Activated gamma-delta T cell treated with Interleukin-2 at 50 U/mL for 16 hours (primary cell): Measurements from ENCODE around the gene C11orf42.

Experiments
- DNase-seq: peaks from one replicate; pipeline ENCODE4 v3.0.0-alpha.2; 2020

The C11orf42 gene, protein sequence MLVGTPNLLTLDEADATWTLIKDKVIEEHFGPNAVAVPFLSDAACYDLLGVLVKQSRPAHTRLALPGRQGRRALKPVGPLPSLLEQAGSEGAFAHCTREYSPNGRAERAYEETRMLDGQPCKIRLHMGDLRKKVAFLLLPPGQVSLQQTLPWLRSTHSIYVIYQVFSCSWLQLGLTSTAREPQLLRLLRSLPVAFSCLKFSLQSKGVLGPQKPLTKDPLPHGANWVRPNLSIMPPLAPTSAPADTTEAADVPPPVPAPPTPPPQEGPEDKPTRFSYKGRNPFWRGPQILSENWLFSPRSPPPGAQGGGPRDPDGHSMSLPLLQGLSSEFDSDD

GRCh38 chr11:6205366-6205765 is at the start of gene C11orf42:
Gene C11orf42, plus strand, starts transcription at chr11:6205557. Its CDS starts 59 bp downstream, at chr11:6205616.
- no peak for DNase-seq

GRCh38 chr11:6156628-6157359 is 48.6 kb upstream of the C11orf42 start:
- no peak for DNase-seq

DNA sequence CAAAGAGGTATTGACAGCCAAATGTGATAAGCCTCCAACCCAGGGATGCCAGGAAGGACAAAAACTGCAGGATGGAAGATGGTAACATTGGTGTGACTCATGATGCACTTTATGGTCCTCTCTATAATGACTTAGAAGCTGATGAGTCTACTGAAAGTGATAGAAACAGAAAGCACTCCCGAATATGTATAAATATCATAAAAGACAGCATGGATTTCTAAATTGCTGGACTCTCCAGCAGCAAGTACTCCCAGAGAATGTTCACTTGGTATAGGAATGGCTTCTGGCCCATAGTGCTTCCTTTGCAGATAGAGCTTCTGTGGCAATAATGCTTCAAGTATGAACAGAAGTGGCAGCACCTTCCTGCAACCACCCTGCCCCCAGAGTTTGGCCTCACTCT is 35.1 kb upstream of the C11orf42 start, which contains the start of gene OR52B2:
Gene OR52B2, minus strand, starts transcription at position 101 of the 400 bp plus-strand sequence. Its CDS starts 0 bp downstream, at position 101.
- no peak for DNase-seq

DNA sequence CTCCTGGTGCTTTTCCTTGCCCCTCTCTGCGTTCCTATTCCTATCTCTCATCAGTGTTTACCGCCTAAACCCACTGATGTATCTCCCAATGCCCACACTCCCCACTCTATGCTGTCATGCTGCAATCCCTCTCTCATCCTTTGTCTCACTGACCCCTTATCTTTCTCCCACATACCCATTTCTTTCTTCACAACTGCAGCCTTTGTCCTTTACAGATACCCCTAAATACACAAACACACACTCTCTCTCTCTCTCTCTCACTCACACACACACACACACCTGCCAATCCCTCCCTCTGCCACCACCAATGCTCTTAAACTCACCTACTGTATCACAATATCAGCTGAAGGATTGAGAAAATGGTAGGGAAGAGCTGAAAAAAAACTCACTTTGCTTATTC is 29.9 kb upstream of the C11orf42 start:
- no peak for DNase-seq

- no peak for DNase-seq
These were observed 13.6 kb upstream of the C11orf42 start for GRCh38 chr11:6191742-6192141.

DNA sequence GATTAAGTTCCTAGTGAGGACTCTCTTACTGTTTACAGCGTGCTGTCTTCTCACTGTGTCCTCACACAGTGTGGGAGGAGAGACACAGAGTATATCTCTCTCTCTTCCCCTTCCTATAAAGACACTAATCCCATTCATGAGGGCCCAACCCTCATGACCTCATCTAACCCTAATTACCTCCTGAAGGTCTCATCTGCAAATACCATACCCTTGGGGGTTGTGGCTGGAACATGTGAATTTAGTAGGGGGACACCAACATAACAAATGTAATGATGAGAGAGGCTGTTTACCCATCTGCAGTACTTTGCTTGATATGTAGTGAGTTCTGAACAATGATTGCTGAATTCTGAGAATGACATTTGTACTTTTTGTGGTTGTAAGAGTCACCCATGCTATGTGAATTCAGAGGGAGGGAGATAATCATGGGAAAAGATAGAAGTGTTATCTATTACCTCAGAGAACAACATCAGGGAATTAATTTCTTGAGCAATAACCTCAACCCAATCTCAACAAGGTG is 11.2 kb upstream of the C11orf42 start:
- DNase-seq, result no peak

DNA sequence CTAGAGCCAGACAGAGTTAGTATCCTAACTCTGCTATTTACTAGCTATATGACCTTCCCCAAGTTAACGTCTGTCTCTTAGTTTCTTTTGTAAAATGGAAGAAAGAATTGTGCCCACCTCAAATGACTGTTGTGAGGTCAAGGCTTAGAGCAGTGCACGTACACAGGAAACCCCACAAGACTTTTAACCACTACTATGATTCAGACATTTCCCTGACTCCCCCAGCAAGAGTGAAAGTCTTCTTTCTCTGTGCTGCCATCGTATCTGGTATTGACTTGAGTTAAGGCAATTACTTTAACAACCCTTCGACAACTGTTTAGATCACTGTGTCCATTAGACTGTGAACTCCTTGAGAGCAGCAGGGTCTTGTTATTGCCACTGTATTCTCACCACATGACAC is 9.0 kb upstream of the C11orf42 start:
- DNase-seq, result no peak

DNA sequence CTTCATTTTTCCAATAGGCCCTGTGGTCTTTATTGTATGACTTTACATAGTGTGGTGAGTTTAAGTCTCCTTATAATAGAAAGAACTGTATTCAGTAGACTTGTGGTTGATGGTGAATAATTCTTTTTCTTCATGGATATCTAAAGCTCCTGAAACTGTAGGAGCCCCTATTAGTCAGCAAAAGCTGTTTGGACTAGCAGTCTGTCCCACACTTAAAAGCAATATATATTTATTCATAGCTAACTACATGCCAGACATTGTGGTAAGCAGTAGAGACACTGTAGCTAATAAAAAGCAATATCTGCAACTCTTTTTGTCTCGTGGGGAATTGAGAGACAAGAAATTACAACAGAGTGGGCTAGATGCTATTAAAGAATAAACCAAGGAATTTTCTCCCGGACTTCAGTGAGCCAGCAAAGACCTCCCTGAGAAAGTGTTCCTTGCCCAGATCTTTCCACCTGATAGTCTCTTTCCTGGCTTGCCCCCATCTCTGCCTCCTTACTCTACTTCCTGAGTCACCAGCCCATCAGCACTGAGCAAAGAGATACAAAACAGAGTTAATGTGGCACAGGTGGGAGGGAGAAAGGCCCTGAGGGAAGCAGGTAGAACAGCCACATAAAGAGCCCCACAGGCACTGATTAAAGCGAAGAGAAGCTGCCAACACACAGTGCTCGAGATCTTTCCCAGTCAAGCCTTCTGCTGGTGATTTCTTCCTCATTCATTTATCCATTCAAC is 7.7 kb upstream of the C11orf42 start:
- no peak for DNase-seq

DNA sequence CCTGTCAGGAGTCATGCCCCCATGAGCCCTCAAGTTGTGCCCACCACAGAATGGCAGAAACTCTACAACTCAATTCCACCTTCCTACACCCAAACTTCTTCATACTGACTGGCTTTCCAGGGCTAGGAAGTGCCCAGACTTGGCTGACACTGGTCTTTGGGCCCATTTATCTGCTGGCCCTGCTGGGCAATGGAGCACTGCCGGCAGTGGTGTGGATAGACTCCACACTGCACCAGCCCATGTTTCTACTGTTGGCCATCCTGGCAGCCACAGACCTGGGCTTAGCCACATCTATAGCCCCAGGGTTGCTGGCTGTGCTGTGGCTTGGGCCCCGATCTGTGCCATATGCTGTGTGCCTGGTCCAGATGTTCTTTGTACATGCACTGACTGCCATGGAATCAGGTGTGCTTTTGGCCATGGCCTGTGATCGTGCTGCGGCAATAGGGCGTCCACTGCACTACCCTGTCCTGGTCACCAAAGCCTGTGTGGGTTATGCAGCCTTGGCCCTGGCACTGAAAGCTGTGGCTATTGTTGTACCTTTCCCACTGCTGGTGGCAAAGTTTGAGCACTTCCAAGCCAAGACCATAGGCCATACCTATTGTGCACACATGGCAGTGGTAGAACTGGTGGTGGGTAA is 6.1 kb upstream of the C11orf42 start, which contains the start of gene OR52W1:
Gene OR52W1, plus strand, starts transcription at position 51 of the 637 bp plus-strand sequence. Its CDS starts 0 bp downstream, at position 51.
- DNase-seq, result no peak

- DNase-seq, result no peak
These were observed 4.4 kb upstream of the C11orf42 start for GRCh38 chr11:6200975-6201374.

- DNase-seq, result no peak
These were observed 3.9 kb upstream of the C11orf42 start for GRCh38 chr11:6201481-6201880.

GRCh38 chr11:6202041-6202440 is 3.3 kb upstream of the C11orf42 start:
- DNase-seq, result no peak

DNA sequence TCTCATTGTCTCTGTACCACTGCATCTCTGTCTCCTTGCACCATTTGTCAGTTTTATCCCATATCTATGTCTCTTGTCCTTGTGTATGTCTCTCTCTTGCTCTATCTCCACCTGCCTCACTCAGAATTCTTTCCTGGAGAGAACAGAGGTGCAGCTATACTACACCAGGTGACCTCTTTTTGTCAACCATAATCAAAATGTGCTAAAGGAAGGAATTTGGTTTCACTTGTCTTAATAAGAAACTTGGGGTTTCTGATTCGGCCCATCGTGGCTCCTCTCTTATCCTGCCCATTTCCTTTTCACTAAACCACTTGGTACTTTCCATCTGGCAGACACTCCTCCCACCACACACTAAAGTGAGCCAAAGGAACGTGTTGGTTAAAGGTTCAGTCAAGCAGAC is 2.0 kb upstream of the C11orf42 start:
- DNase-seq, result no peak

- no peak for DNase-seq
These were observed 651 bp upstream of the C11orf42 start for GRCh38 chr11:6204706-6205105.

DNA sequence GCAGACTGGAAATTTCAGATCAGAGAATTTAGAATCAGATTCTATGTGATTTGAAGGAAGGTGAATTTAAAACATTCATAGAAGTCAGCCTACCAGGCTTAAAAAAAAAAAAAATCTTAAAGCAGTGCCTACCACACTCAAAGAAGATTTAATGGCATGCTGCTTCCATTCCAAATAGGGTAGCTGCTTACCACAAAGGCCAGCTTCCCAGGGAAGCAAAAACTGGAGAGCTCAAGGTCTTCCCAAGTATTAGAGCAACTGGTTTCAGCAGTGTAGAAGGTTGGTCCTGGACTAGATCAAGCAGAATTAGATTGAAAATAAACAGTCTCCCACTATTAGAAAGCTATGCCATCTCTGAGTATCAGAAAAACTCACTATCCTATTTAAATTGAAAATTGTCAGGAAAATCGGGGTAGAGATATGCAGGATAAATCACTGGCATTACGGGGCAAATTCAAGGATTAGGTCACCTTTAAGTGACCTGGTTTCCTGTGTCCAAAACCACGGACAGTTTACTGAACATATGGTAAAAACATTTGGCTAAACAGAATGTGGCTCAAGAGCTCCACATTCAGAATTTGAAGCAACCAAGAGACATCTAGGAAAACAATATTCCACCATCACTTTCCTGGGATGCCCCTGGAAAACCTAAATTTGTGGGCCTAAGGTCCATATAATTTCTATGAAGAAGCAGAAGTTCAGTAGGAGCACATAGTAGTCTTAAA is 1.3 kb downstream of the C11orf42 start:
- no peak for DNase-seq

DNA sequence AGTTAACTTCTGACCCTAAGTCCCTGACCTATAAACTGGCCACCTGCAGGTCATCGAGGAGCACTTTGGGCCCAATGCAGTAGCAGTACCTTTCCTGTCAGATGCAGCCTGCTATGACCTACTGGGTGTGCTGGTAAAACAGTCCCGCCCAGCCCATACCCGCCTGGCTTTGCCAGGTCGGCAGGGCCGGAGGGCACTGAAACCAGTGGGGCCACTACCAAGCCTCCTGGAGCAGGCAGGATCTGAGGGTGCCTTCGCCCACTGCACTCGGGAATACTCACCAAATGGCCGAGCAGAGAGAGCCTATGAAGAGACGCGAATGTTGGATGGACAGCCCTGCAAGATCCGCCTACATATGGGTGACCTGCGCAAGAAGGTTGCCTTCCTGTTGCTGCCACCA is 4.4 kb downstream of the C11orf42 start:
- DNase-seq, result no peak

DNA sequence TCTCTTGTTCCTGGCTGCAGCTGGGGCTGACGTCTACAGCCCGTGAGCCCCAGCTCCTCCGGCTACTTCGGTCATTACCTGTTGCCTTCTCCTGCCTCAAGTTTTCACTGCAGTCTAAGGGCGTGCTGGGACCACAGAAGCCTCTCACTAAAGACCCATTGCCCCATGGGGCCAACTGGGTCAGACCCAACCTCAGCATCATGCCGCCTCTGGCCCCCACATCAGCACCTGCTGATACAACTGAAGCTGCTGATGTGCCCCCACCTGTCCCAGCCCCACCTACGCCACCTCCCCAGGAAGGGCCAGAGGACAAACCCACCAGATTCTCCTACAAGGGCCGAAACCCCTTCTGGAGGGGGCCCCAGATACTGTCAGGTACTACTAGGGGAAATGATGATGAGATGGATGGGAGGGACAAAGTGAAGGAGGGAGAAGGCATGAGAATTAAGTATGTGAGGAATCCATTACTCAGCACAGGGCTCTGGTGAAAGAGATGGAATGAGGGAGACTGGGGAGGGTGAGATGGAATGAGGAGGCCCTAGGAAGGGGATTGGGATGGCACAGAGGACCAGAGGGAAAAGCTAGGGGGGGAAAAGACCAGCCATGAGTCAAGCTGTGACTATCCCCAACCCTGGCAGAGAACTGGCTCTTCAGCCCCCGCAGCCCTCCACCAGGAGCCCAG is 5.1 kb downstream of the C11orf42 start:
- no peak for DNase-seq

DNA sequence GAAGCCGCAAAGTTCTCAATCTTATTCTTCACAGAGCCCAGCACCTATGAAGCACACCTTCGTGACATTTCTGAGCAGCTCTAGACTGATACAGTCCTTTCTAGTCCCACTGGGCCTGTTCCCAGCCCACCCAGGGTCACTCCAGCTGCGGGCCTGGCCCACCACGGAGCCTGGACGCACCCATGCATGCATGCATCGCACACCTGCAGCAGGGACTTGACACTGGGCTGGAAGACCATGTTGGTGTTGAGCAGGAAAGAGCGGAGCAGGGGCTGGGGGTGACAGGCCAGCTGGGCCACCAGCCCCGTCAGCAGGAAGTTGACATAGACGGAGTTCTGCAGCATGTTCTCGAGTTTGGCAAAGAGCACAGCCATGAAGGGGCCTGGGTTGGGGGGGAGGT is 9.2 kb downstream of the C11orf42 start:
- DNase-seq, result no peak

DNA sequence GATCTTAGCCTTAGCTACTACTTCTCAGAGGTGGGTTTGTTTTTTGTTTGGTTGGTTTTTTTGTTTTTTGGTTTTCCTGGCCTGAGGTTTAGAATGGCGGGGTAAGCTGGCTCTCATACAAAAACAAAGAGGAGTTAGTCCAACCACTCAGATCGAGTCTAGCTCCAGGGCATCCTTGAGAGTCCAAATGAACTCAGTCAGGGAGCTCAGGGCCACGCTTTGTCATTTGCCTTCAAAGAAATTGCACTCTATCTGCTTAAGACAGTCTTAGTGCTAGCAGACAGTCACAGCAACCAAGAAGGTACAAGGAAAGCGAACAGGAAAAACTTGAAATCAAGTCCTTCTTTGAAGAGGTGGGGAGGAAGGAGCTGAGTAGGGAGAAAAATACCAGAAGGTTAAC is 11.1 kb downstream of the C11orf42 start:
- no peak for DNase-seq

- DNase-seq, result no peak
These were observed 12.4 kb downstream of the C11orf42 start for GRCh38 chr11:6217722-6218121.

DNA sequence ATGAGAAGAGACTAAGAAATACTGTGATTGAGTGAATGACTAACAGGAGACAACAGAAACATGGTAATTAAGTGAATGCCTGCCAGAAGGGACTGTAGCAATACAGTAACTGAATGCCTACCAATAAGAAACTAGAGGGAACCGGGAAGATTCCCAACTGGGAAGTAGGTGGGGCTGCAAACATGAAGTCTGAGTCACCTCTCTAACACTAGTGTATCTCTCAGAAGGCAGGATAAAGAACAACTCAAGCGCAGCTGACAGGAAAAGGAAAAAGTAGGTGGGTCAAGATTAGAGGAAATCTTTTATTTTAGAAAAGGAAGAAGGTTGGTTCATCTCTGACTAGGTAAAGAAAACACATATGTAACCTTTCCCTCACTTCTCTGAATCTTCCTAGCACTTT is 14.0 kb downstream of the C11orf42 start:
- no peak for DNase-seq
